Heart left ventricle (tissue), 16 donors: Measurements from ENCODE around the gene RBMS1. TPM values are rescaled to one million over a fixed set of nuclear protein-coding genes. Genes with fewer than 3 reads are reported as not detected.
A peak's percentile ranks its signal among the peaks of the same experiment; 100 is the strongest.

Source experiments
- ATAC-seq, 4 donors: fragments of 200-7000 bp; cut with Tn5 transposase; one replicate each; pipeline ENCODE4 v1.9.1; 2020 to 2022; ENCODE audit warnings: moderate library complexity in 4 of 4, mild to moderate bottlenecking in 3 of 4, moderate number of reproducible peaks in 1 of 4
- DNase-seq, 5 donors: peaks; one replicate each; pipeline ENCODE4 v3.0.0-alpha.2; 2020
- H3K27ac ChIP-seq, 12 donors: fragments of 200-600 bp; sonication (generic) in 4 of 12; one replicate each; pipeline versions ENCODE4 v1.5.0 to v1.8.0; 2016 to 2022; ENCODE audit warnings: mild to moderate bottlenecking in 2 of 12
- H3K27me3 ChIP-seq, 9 donors: fragments of 200-600 bp; sonication (generic) in 2 of 9; one replicate each; pipeline versions ENCODE4 v1.5.1 to v1.8.0; 2016 to 2022; ENCODE audit warnings: mild to moderate bottlenecking in 3 of 9
- H3K36me3 ChIP-seq, 9 donors: fragments of 200-600 bp; sonication (generic) in 2 of 9; one replicate each; pipeline versions ENCODE4 v1.5.0 to v1.8.0; 2018 to 2022; ENCODE audit warnings: mild to moderate bottlenecking in 2 of 9
- H3K4me1 ChIP-seq, 12 donors: fragments of 200-600 bp; sonication (generic) in 4 of 12; one replicate each; pipeline versions ENCODE4 v1.5.0 to v1.8.0; 2016 to 2022; ENCODE audit warnings: mild to moderate bottlenecking in 3 of 12
- H3K4me3 ChIP-seq, 12 donors: fragments of 200-600 bp; sonication (generic) in 4 of 12; one replicate each; pipeline versions ENCODE4 v1.5.0 to v1.8.0; 2017 to 2022; ENCODE audit warnings: mild to moderate bottlenecking in 9 of 12, moderate library complexity in 4 of 12
- H3K9me3 ChIP-seq, 12 donors: fragments of 200-600 bp; sonication (generic) in 4 of 12; one replicate each; pipeline versions ENCODE4 v1.5.0 to v1.8.0; 2016 to 2022; ENCODE audit warnings: mild to moderate bottlenecking in 1 of 12
- POLR2A ChIP-seq, 2 donors: fragments of 450-650 bp; IDR thresholded peaks; one replicate each; pipeline ENCODE4 v1.6.1; 2017; ENCODE audit warnings: antibody characterized with exemption in 2 of 2, mild to moderate bottlenecking in 2 of 2, moderate library complexity in 2 of 2
- WGBS, 4 donors: extraction: QIAGEN DNeasy Blood & Tissue Kit in 2 of 4; methylation state at CpG; one replicate each; pipeline versions ENCODE4 v1.1.5 to v1.1.7; 2013 to 2018; 5-methylcytosine and 5-hydroxymethylcytosine counted together
- intact Hi-C, 10 donors: fragments of 100-400 bp; cut with DNase I; formaldehyde crosslinking; loops; one replicate each; pipeline versions ENCODE4 v1.11.1 to v1.14.2; 2022
- polyA plus RNA-seq, 2 donors: library from polyadenylated mRNA; stranded (reverse); fragments of 200-250 nt; gene quantifications; one replicate each; pipeline ENCODE4 v1.2.3, GENCODE V29; 2013
- total RNA-seq, 9 donors: library from RNA; depleted of rRNA in 2 of 9; stranded (reverse); fragments of >200 nt in 2 of 9; fragmentation: NEBNext Ultra II Directional in 3 of 9; extraction: Animal tissue kit (Norgen Biotek cat#: 25700) in 3 of 9; gene quantifications; one replicate each; pipeline versions ENCODE4 v1.1.0 to v1.2.4, GENCODE V29; 2016 to 2023
- TF ChIP-seq, protein P1 (sequence below), 12 donors: fragments of 200-600 bp; sonication (generic) in 4 of 12; IDR thresholded peaks; one replicate each; pipeline versions ENCODE4 v1.5.0 to v1.8.0; 2018 to 2022; ENCODE audit warnings: antibody characterized with exemption in 12 of 12, mild to moderate bottlenecking in 5 of 12
- donor health status: ischemic (EF 13 %, LVEDD 7.1; RV severe dilation, severe dysfunction).
- donor health status: healthy with polysubstance abuse.
- donor health status: DM: no; HTN: yes; CAD: no.
- donor health status: DM: no; HTN: no; CAD: no.
- donor health status: ischemic (EF 25% LVEDD 6.9; RV normal size, moderate dysfunction).
- donor health status: ischemic (EF 25% LVEDD 5.7; RV mildly dilated, moderate dysfunction).
- donor health status: healthy.
- donor health status: DM: yes; HTN: yes; CAD: no.
- donor health status: ischemic (EF 35%, LVEDD 5.7; RV mildly dilated, moderate dysfunction).
- donor health status: nonischemic (EF 11% LVEDD 7.7; RV severe dilation, severe dysfunction).
- donor health status: DM: yes; HTN: yes; CAD: no.
- donor health status: PGD.
- donor health status: ischemic (EF 29% LVEDD 5.4; RV normal size, mild dysfunction).
- donor health status: nonischemic (EF 23%, LVEDD 6.1; RV moderate dilation, normal function).

Gene RBMS1
- total and polyA plus RNA-seq, 11 donors: 32.4 to 102 (median 52.6) TPM

DNA sequence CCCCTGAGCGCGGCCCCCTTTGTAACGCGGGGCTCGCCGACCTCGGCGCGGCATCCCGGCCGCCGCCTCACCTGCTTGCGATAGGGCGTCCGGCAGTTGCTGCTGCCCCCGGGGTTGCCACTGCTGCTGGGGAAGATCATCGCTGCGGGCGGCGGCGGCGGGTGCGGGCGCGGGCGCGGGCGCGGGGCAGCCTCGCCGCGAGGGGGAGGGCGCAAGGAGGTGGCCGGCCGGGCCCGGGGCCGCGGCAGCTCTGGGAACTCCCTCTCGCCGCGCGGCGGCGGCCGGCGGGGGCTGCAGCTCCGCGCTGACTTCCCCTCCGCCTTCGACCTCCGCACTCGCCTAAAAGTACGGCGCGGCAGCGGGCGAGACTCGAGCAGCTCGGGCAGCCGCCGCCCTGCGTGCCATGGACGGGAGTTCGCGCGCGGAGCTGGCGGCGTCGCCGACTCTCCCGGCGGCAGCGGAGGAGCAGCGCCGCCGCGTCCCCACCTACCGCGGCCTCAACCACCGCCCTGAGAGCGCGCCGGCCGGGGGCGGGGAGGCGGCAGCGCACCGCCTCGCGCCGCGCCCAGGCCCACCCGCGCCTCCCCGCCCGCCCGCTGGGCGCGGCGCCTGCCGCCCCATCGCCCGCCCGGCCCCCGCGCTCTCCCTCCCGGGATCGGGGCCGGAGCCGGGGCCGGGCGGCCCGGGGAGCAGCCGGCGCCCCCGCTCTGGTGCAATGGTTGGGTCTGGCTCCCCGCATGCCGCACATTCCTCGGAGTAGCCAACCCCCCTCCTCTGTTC is 86.0 kb downstream of the RBMS1 start:
- Histone ChIP-seq H3K27ac (peak overlapping the region; percentile 89 to 99 (median 95)), H3K4me1 (peaks cover 8 to 81% (median 70%) of the 10 kb centered on the region in 12 donors), H3K4me3 (peak overlapping the region; percentile 81 to 96 (median 90)), H3K36me3 (peaks cover 0 to 4% (median 0%) of the 10 kb centered on the region in 9 donors), H3K9me3 (no peaks in the 10 kb centered on the region), H3K27me3 (no peaks in the 10 kb centered on the region)
- WGBS, 4 donors: 0 to 1% (median 0%) methylated on average over 40 to 120 of the region's 120 CpGs; no CpG with 5 or more reads in 1 of the 4 donors
- DNase-seq (peak; percentile 64 to 87 (median 74)), ATAC-seq (peak; percentile 36 to 90 (median 76))
- intact Hi-C loops: loop anchor here in 8 of 10 donors (5.0 to 10.0 kb wide), 10 partner anchors 40 to 567 kb away; partner anchors contain the start of gene RBMS1 (in 3 of the 8)
- TF ChIP-seq POLR2A (IDR thresholded peaks at IDR 0.05): peak in 1 of 2 donors; percentile 72
- TF ChIP-seq, protein P1, sequence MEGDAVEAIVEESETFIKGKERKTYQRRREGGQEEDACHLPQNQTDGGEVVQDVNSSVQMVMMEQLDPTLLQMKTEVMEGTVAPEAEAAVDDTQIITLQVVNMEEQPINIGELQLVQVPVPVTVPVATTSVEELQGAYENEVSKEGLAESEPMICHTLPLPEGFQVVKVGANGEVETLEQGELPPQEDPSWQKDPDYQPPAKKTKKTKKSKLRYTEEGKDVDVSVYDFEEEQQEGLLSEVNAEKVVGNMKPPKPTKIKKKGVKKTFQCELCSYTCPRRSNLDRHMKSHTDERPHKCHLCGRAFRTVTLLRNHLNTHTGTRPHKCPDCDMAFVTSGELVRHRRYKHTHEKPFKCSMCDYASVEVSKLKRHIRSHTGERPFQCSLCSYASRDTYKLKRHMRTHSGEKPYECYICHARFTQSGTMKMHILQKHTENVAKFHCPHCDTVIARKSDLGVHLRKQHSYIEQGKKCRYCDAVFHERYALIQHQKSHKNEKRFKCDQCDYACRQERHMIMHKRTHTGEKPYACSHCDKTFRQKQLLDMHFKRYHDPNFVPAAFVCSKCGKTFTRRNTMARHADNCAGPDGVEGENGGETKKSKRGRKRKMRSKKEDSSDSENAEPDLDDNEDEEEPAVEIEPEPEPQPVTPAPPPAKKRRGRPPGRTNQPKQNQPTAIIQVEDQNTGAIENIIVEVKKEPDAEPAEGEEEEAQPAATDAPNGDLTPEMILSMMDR (IDR thresholded peaks at IDR 0.05): peak in 5 of 12 donors; percentile 9 to 40 (median 38)

DNA sequence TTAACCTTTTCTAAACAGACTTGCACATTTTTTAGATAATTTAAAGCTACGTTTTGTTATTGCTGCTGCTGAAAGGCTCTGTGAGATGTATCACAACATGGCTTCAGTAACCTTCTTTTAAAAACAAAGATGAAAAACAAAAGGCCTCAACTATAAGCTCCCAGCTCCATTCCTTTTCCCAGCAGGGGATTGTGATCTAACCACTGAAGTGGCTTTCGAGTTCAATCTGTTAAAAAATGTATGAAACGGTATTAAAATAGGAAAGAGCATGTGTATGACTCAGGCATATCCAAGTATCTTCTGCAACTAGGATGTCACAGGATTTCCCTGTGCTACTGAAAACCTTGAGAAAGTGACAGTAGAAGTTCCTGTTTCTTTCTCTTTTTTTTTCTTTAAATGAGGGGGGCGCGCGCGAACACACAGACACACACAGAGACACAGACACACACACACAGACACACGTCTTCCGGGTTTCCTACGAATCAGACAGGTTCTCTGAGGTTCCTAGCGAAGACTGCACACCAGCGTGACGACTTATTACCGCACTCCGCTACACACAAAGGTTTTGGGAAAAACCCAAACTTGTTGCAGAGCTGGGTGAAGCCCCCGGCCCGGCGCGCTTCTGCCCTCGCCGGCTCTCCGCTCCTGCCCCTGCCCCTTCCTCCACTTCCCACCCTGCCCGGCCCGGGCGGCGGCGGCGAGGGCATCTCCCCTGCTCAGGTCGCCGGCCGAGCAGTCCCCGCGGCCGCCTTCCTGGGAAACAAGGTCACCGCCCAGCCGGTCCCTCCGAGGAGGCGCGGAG is 86.8 kb downstream of the RBMS1 start:
- intact Hi-C loops: loop anchor here in 8 of 10 donors (5.0 to 10.0 kb wide), 10 partner anchors 39 to 568 kb away; partner anchors contain the start of gene RBMS1 (in 3 of the 8)
- H3K27ac ChIP-seq: peak overlapping the region; percentile 89 to 99 (median 95)
- ATAC-seq: peak; percentile 25 to 58 (median 38)
- no peaks in the 10 kb centered on the region for H3K9me3 ChIP-seq
- DNase-seq: peak; percentile 60 to 64 (median 61)
- H3K4me3 ChIP-seq: peak overlapping the region; percentile 81 to 96 (median 90)
- H3K36me3 ChIP-seq: peaks cover 0 to 4% (median 0%) of the 10 kb centered on the region in 9 donors
- peak in 1 of 2 donors; percentile 34 for TF ChIP-seq POLR2A (IDR thresholded peaks at IDR 0.05)
- TF ChIP-seq, protein P1 (IDR thresholded peaks at IDR 0.05): no peak
- 0 to 1% (median 1%) methylated on average over 13 to 39 of the region's 39 CpGs for WGBS, 4 donors
- H3K4me1 ChIP-seq: peaks cover 8 to 81% (median 70%) of the 10 kb centered on the region in 12 donors
- H3K27me3 ChIP-seq: no peaks in the 10 kb centered on the region

DNA sequence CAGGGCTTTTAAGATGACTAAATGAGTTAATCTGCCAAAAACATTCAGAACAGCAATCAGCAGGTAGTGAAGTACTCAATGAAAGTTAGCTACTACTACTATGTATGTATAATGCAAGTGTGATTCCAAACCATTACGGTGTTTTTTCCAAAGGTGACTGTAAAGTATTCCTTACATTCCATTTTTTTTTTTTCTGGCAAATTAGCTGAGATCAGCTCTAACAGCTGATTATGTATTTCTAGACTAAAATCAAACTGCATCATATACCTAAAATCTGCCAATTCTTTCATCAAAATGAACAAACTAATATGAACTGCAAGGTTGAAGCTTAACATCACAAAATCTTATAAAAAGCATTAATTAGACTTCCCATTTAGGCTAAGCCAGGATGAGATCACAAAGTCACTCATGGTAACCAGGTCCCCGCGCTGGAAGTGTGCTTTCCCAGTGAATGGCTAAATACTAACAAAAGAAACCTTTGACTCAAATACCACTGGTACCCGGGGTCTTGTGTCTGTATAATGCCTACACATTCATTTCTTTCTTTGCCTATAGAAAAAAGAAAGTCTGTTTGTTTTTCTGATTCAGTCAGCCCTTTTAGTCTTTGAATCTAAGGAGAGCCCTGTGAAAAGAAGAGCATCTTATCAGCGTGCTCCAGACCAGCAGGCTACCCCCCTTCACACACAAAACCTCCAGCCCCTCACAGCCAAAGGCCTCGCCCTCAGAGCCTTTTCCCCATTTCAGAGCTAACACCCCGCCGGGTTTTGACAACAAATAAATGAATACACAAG is 88.3 kb downstream of the RBMS1 start:
- Histone ChIP-seq H3K27me3 (no peaks in the 10 kb centered on the region), H3K9me3 (no peaks in the 10 kb centered on the region), H3K4me1 (peaks cover 8 to 81% (median 69%) of the 10 kb centered on the region in 12 donors), H3K36me3 (peaks cover 0 to 4% (median 0%) of the 10 kb centered on the region in 9 donors), H3K27ac (peak overlapping the region in 8 of 12 donors; percentile 89 to 99 (median 96)), H3K4me3 (peak overlapping the region in 10 of 12 donors; percentile 81 to 96 (median 91))
- intact Hi-C loops: loop anchor here in 8 of 10 donors (5.0 to 10.0 kb wide), 10 partner anchors 38 to 570 kb away; partner anchors contain the start of gene RBMS1 (in 3 of the 8)
- WGBS, 4 donors: 35 to 47% (median 41%) methylated on average over 8 of the region's 8 CpGs
- no peak for DNase-seq
- TF ChIP-seq, protein P1 (IDR thresholded peaks at IDR 0.05): no peak
- no peak for TF ChIP-seq POLR2A (IDR thresholded peaks at IDR 0.05)
- no peak for ATAC-seq
